Neural crest cell (in vitro differentiated cells): Measurements from ENCODE around the gene ANKRD66. TPM values are rescaled to one million over a fixed set of nuclear protein-coding genes. Genes with fewer than 3 reads are reported as not detected.
A peak's percentile ranks its signal among the peaks of the same experiment; 100 is the strongest.

Source experiments
- DNase-seq: peaks from one replicate; pipeline ENCODE4 v3.0.0; 2021; ENCODE audit warnings: low read depth, mixed read lengths, low spot score
- H3K27ac Mint-ChIP-seq: one replicate; pipeline ENCODE4 v1.8.0; 2021; ENCODE audit warnings: mild to moderate bottlenecking, mixed read lengths; ENCODE audit not compliant: unreplicated experiment
- H3K27me3 Mint-ChIP-seq: 2 replicates; pipeline ENCODE4 v1.8.0; 2021; ENCODE audit warnings: low read depth, mild to moderate bottlenecking, mixed read lengths
- H3K36me3 Mint-ChIP-seq: 2 replicates; pipeline ENCODE4 v1.8.0; 2021; ENCODE audit warnings: low read depth, mild to moderate bottlenecking, mixed read lengths
- H3K4me1 Mint-ChIP-seq: 2 replicates; pipeline ENCODE4 v1.8.0; 2021; ENCODE audit warnings: mixed read lengths
- H3K4me3 Mint-ChIP-seq: one replicate; pipeline ENCODE4 v1.8.0; 2021; ENCODE audit warnings: mild to moderate bottlenecking, mixed read lengths
- H3K9me3 Mint-ChIP-seq: 2 replicates; pipeline ENCODE4 v1.8.0; 2021; ENCODE audit warnings: mixed read lengths
- CTCF ChIP-seq: fragments of 200-600 bp; sonication (generic); conservative IDR thresholded peaks from 2 replicates; pipeline ENCODE4 v1.5.0; 2021; ENCODE audit warnings: antibody characterized with exemption, mild to moderate bottlenecking
- total RNA-seq: library from RNA; stranded (reverse); gene quantifications from 2 replicates; pipeline ENCODE4 v1.2.1, GENCODE V29; 2021

Gene ANKRD66
- total RNA-seq, 1 donor from 2014 or later = not detected

- TF ChIP-seq CTCF = no peak
- Mint-ChIP-seq H3K27me3 (peaks cover 16% of the 10 kb centered on the region), H3K4me1 (no peaks in the 10 kb centered on the region), H3K36me3 (no peaks in the 10 kb centered on the region), H3K27ac (no peak overlapping the region), H3K9me3 (no peaks in the 10 kb centered on the region), H3K4me3 (no peak overlapping the region)
- DNase-seq = no peak
These were observed 27.6 kb upstream of the ANKRD66 start for GRCh38 chr6:46719099-46719498.

- Mint-ChIP-seq H3K4me3 (no peak overlapping the region), H3K4me1 (no peaks in the 10 kb centered on the region), H3K36me3 (no peaks in the 10 kb centered on the region), H3K9me3 (no peaks in the 10 kb centered on the region), H3K27me3 (peaks cover 17% of the 10 kb centered on the region), H3K27ac (no peak overlapping the region)
- no peak for TF ChIP-seq CTCF
- no peak for DNase-seq
These were observed 26.3 kb upstream of the ANKRD66 start for GRCh38 chr6:46720401-46720800.

- Mint-ChIP-seq H3K4me3 (no peak overlapping the region), H3K27me3 (peaks cover 32% of the 10 kb centered on the region), H3K4me1 (peaks cover 11% of the 10 kb centered on the region), H3K27ac (no peak overlapping the region), H3K9me3 (no peaks in the 10 kb centered on the region), H3K36me3 (no peaks in the 10 kb centered on the region)
- no peak for TF ChIP-seq CTCF
- DNase-seq = no peak
These were observed 16.9 kb upstream of the ANKRD66 start for GRCh38 chr6:46729787-46730326.

- H3K27me3 Mint-ChIP-seq = peaks cover 39% of the 10 kb centered on the region
- H3K9me3 Mint-ChIP-seq = no peaks in the 10 kb centered on the region
- no peak overlapping the region for H3K4me3 Mint-ChIP-seq
- H3K27ac Mint-ChIP-seq = no peak overlapping the region
- H3K36me3 Mint-ChIP-seq = no peaks in the 10 kb centered on the region
- no peak for DNase-seq
- peaks cover 16% of the 10 kb centered on the region for H3K4me1 Mint-ChIP-seq
- TF ChIP-seq CTCF = no peak
These were observed 15.7 kb upstream of the ANKRD66 start for GRCh38 chr6:46730921-46731461.

GRCh38 chr6:46733341-46733801, 13.4 kb upstream of the ANKRD66 start:
- Mint-ChIP-seq H3K27me3 (peaks cover 57% of the 10 kb centered on the region), H3K4me3 (peak overlapping the region; percentile 89), H3K4me1 (peaks cover 16% of the 10 kb centered on the region), H3K9me3 (no peaks in the 10 kb centered on the region), H3K36me3 (no peaks in the 10 kb centered on the region), H3K27ac (no peak overlapping the region)
- DNase-seq = no peak
- TF ChIP-seq CTCF = no peak
